SH-SY5Y (cell line): ENCODE measurements around the gene KCNQ4.

Experiments
- GATA2 ChIP-seq: IDR thresholded peaks from 2 replicates; pipeline ENCODE4 v1.6.1; 2011; ENCODE audit warnings: mild to moderate bottlenecking, low read depth, low read length
- GATA3 ChIP-seq: IDR thresholded peaks from 2 replicates; pipeline ENCODE4 v1.6.1; 2011; ENCODE audit warnings: low read depth, mild to moderate bottlenecking, low read length, moderate library complexity

- TF ChIP-seq GATA2 (no peak), GATA3 (no peak)
Observed at GRCh38 chr1:40798366-40799281, 15.0 kb downstream of the KCNQ4 start.
